ENCODE measurements around the gene SRGAP3.
A peak's percentile ranks its signal among the peaks of the same experiment; 100 is the strongest.

Gene SRGAP3

GRCh38 chr3:9072667-9073009 is 176.8 kb downstream of the SRGAP3 start:
- H3K27ac ChIP-seq = no peak overlapping the region
- TF ChIP-seq CTCF (conservative IDR thresholded peaks at IDR 0.05) = no peak
- TF ChIP-seq ZFX (IDR thresholded peaks at IDR 0.05) = no peak

GRCh38 chr3:9071936-9072666 is 177.3 kb downstream of the SRGAP3 start:
- TF ChIP-seq ZFX (IDR thresholded peaks at IDR 0.05) (no peak), CTCF (conservative IDR thresholded peaks at IDR 0.05) (no peak)
- H3K27ac ChIP-seq = no peak overlapping the region

GRCh38 chr3:9070961-9071360 is 178.5 kb downstream of the SRGAP3 start:
- H3K27ac ChIP-seq = no peak overlapping the region
- TF ChIP-seq CTCF (conservative IDR thresholded peaks at IDR 0.05) (no peak), ZFX (IDR thresholded peaks at IDR 0.05) (no peak)

- TF ChIP-seq ZFX (IDR thresholded peaks at IDR 0.05) (no peak), CTCF (conservative IDR thresholded peaks at IDR 0.05) (no peak)
These were observed 179.5 kb downstream of the SRGAP3 start for GRCh38 chr3:9069971-9070370.

GRCh38 chr3:9068051-9068450 is 181.4 kb downstream of the SRGAP3 start:
- TF ChIP-seq CTCF (conservative IDR thresholded peaks at IDR 0.05) = no peak
- no peak for TF ChIP-seq ZFX (IDR thresholded peaks at IDR 0.05)
- no peak overlapping the region for H3K27ac ChIP-seq

More at GRCh38 chr3:9069971-9070370, 179.5 kb downstream of the SRGAP3 start:
- no peak overlapping the region for H3K27ac ChIP-seq

- H3K27ac ChIP-seq = no peak overlapping the region
- peak; percentile 94 for TF ChIP-seq CTCF (conservative IDR thresholded peaks at IDR 0.05)
- TF ChIP-seq ZFX (IDR thresholded peaks at IDR 0.05) = no peak
These were observed 182.0 kb downstream of the SRGAP3 start for GRCh38 chr3:9067352-9067975.

GRCh38 chr3:9066775-9067174 is 182.7 kb downstream of the SRGAP3 start:
- TF ChIP-seq ZFX (IDR thresholded peaks at IDR 0.05) (no peak), CTCF (conservative IDR thresholded peaks at IDR 0.05) (no peak)

More at GRCh38 chr3:9066775-9067174, 182.7 kb downstream of the SRGAP3 start:
- no peak overlapping the region for H3K27ac ChIP-seq

All from C4-2B (cell line).